CD4-positive, CD25-positive, alpha-beta regulatory T cell (primary cell): ENCODE measurements around the gene CLPX. TPM values are rescaled to one million over a fixed set of nuclear protein-coding genes. Genes with fewer than 3 reads are reported as not detected.

ENCODE experiments used
- ATAC-seq, 2 donors: fragments of 150-1000 bp; cut with Tn5 transposase; one replicate each; pipeline ENCODE4 v1.10.0; 2021; ENCODE audit warnings: low read depth in 2 of 2, moderate number of reproducible peaks in 2 of 2, moderate library complexity in 1 of 2
- DNase-seq, 3 donors: peaks; one replicate each; pipeline versions ENCODE4 v3.0.0 to v3.0.0-alpha.2; 2012 to 2022; ENCODE audit warnings: mixed read lengths in 1 of 3
- H3K27ac ChIP-seq: one replicate; pipeline ENCODE4 v1.7.0; 2013; ENCODE audit warnings: mild to moderate bottlenecking, low read length; ENCODE audit not compliant: insufficient read depth, poor library complexity, severe bottlenecking
- H3K27me3 ChIP-seq: one replicate; pipeline ENCODE4 v1.7.0; 2013; ENCODE audit warnings: low read length; ENCODE audit not compliant: control insufficient read depth, insufficient read depth
- H3K36me3 ChIP-seq: one replicate; pipeline ENCODE4 v1.7.0; 2013; ENCODE audit warnings: mild to moderate bottlenecking, low read length, moderate library complexity; ENCODE audit not compliant: control insufficient read depth, insufficient read depth
- H3K4me1 ChIP-seq: 2 replicates; pipeline ENCODE4 v1.7.0; 2013; ENCODE audit warnings: mild to moderate bottlenecking, low read length; ENCODE audit not compliant: insufficient read depth, control insufficient read depth, poor library complexity, severe bottlenecking
- H3K4me3 ChIP-seq: one replicate; pipeline ENCODE4 v1.7.0; 2013; ENCODE audit warnings: low read depth, mild to moderate bottlenecking, low read length, moderate library complexity
- H3K9me3 ChIP-seq, 2 experiments: 1 replicate in 1 of 2; 2 replicates in 1 of 2; pipeline ENCODE4 v1.7.0; 2013; ENCODE audit warnings: low read length in 2 of 2, mild to moderate bottlenecking in 1 of 2, moderate library complexity in 1 of 2; ENCODE audit not compliant: control insufficient read depth in 2 of 2
- H3K27ac Mint-ChIP-seq, 3 donors: one replicate each; pipeline ENCODE4 v1.8.0; 2020 to 2022; ENCODE audit warnings: mild to moderate bottlenecking in 3 of 3, mixed read lengths in 3 of 3, moderate library complexity in 2 of 3
- H3K27me3 Mint-ChIP-seq: one replicate; pipeline ENCODE4 v1.8.0; 2022; ENCODE audit warnings: mild to moderate bottlenecking, mixed read lengths
- H3K36me3 Mint-ChIP-seq: one replicate; pipeline ENCODE4 v1.8.0; 2020; ENCODE audit warnings: mixed read lengths
- H3K4me1 Mint-ChIP-seq, 4 donors: one replicate each; pipeline ENCODE4 v1.8.0; 2020 to 2022; ENCODE audit warnings: mixed read lengths in 4 of 4, mild to moderate bottlenecking in 1 of 4
- H3K4me3 Mint-ChIP-seq, 4 donors: one replicate each; pipeline ENCODE4 v1.8.0; 2020 to 2022; ENCODE audit warnings: mild to moderate bottlenecking in 4 of 4, mixed read lengths in 4 of 4, moderate library complexity in 3 of 4
- H3K9me3 Mint-ChIP-seq, 7 donors: one replicate each; pipeline ENCODE4 v1.8.0; 2020 to 2022; ENCODE audit warnings: mixed read lengths in 7 of 7, mild to moderate bottlenecking in 3 of 7, moderate library complexity in 2 of 7
- polyA plus RNA-seq, 4 donors: library from polyadenylated mRNA; unstranded; fragments of 300-500 nt; fragmentation: Illumina TruSeq; gene quantifications; one replicate each; pipeline ENCODE4 v1.2.3, GENCODE V29; 2021
- total RNA-seq: library from RNA; stranded (reverse); gene quantifications from one replicate; pipeline ENCODE4 v1.2.3, GENCODE V29; 2022

CLPX gene
- total and polyA plus RNA-seq, 5 donors from 2014 or later, result 31.2 to 39.8 (median 36.4) TPM

- Histone ChIP-seq H3K27ac (no peak overlapping the region), H3K36me3 (no peaks in the 10 kb centered on the region), H3K4me3 (no peak overlapping the region), H3K9me3 (no peaks in the 10 kb centered on the region), H3K27me3 (no peaks in the 10 kb centered on the region), H3K4me1 (no peaks in the 10 kb centered on the region)
- Mint-ChIP-seq H3K9me3 (no peaks in the 10 kb centered on the region), H3K4me3 (no peak overlapping the region), H3K4me1 (peaks cover 0 to 4% (median under 1%) of the 10 kb centered on the region in 4 donors), H3K27me3 (no peaks in the 10 kb centered on the region), H3K36me3 (no peaks in the 10 kb centered on the region), H3K27ac (no peak overlapping the region)
- DNase-seq, result no peak
- no peak for ATAC-seq
Measured at GRCh38 chr15:65211482-65211982, 26.4 kb upstream of the CLPX start.

GRCh38 chr15:65210770-65211481 is 25.8 kb upstream of the CLPX start, which contains the start of gene CILP:
CILP (minus strand) TSS chr15:65211473; CDS start chr15:65209755, 1,718 bp downstream.
- Mint-ChIP-seq H3K4me1 (peaks cover 0 to 4% (median under 1%) of the 10 kb centered on the region in 4 donors), H3K36me3 (no peaks in the 10 kb centered on the region), H3K27ac (peak within 1 kb of the TSS in 1 of 3 donors; percentile 20), H3K27me3 (no peaks in the 10 kb centered on the region), H3K4me3 (no peak within 1 kb of the TSS), H3K9me3 (no peaks in the 10 kb centered on the region)
- no peaks in the 10 kb centered on the region for H3K36me3 ChIP-seq
- no peak for DNase-seq
- no peaks in the 10 kb centered on the region for H3K9me3 ChIP-seq
- ATAC-seq, result no peak
- H3K4me3 ChIP-seq, result no peak within 1 kb of the TSS
- H3K27me3 ChIP-seq, result no peaks in the 10 kb centered on the region
- H3K4me1 ChIP-seq, result no peaks in the 10 kb centered on the region
- no peak within 1 kb of the TSS for H3K27ac ChIP-seq

GRCh38 chr15:65209701-65210643 is 24.8 kb upstream of the CLPX start:
- H3K4me1 Mint-ChIP-seq, result peaks cover 0 to 4% (median under 1%) of the 10 kb centered on the region in 4 donors
- DNase-seq, result no peak
- no peak overlapping the region for H3K4me3 ChIP-seq
- no peak for ATAC-seq
- no peaks in the 10 kb centered on the region for H3K9me3 ChIP-seq
- no peaks in the 10 kb centered on the region for H3K27me3 ChIP-seq
- H3K4me3 Mint-ChIP-seq, result no peak overlapping the region
- no peaks in the 10 kb centered on the region for H3K9me3 Mint-ChIP-seq
- no peaks in the 10 kb centered on the region for H3K36me3 Mint-ChIP-seq
- no peaks in the 10 kb centered on the region for H3K36me3 ChIP-seq
- no peak overlapping the region for H3K27ac Mint-ChIP-seq
- no peaks in the 10 kb centered on the region for H3K4me1 ChIP-seq
- no peak overlapping the region for H3K27ac ChIP-seq
- no peaks in the 10 kb centered on the region for H3K27me3 Mint-ChIP-seq

GRCh38 chr15:65208647-65209046 is 23.5 kb upstream of the CLPX start:
- DNase-seq, result no peak
- no peak overlapping the region for H3K4me3 ChIP-seq
- no peak for ATAC-seq
- no peaks in the 10 kb centered on the region for H3K36me3 ChIP-seq
- no peaks in the 10 kb centered on the region for H3K4me1 ChIP-seq
- Mint-ChIP-seq H3K4me3 (no peak overlapping the region), H3K4me1 (peaks cover 0 to 4% (median under 1%) of the 10 kb centered on the region in 4 donors), H3K9me3 (no peaks in the 10 kb centered on the region), H3K27ac (no peak overlapping the region), H3K27me3 (peaks cover 5% of the 10 kb centered on the region), H3K36me3 (no peaks in the 10 kb centered on the region)
- H3K27ac ChIP-seq, result no peak overlapping the region
- H3K9me3 ChIP-seq, result no peaks in the 10 kb centered on the region
- no peaks in the 10 kb centered on the region for H3K27me3 ChIP-seq

GRCh38 chr15:65207280-65207840 is 22.2 kb upstream of the CLPX start:
- Mint-ChIP-seq H3K4me1 (peaks cover 0 to 4% (median 0%) of the 10 kb centered on the region in 4 donors), H3K4me3 (no peak overlapping the region), H3K36me3 (no peaks in the 10 kb centered on the region), H3K9me3 (no peaks in the 10 kb centered on the region), H3K27ac (no peak overlapping the region), H3K27me3 (peaks cover 10% of the 10 kb centered on the region)
- no peaks in the 10 kb centered on the region for H3K4me1 ChIP-seq
- ATAC-seq (no peak), DNase-seq (no peak)
- no peak overlapping the region for H3K4me3 ChIP-seq
- no peak overlapping the region for H3K27ac ChIP-seq
- no peaks in the 10 kb centered on the region for H3K9me3 ChIP-seq
- H3K27me3 ChIP-seq, result no peaks in the 10 kb centered on the region
- H3K36me3 ChIP-seq, result no peaks in the 10 kb centered on the region

GRCh38 chr15:65206750-65207149 is 21.6 kb upstream of the CLPX start:
- no peak for ATAC-seq
- no peaks in the 10 kb centered on the region for H3K27me3 ChIP-seq
- no peak for DNase-seq
- no peaks in the 10 kb centered on the region for H3K36me3 ChIP-seq
- Mint-ChIP-seq H3K27me3 (peaks cover 10% of the 10 kb centered on the region), H3K4me3 (no peak overlapping the region), H3K36me3 (no peaks in the 10 kb centered on the region), H3K9me3 (no peaks in the 10 kb centered on the region), H3K27ac (no peak overlapping the region), H3K4me1 (no peaks in the 10 kb centered on the region)
- no peaks in the 10 kb centered on the region for H3K9me3 ChIP-seq
- no peak overlapping the region for H3K4me3 ChIP-seq
- H3K27ac ChIP-seq, result no peak overlapping the region
- no peaks in the 10 kb centered on the region for H3K4me1 ChIP-seq

- Histone ChIP-seq H3K9me3 (no peaks in the 10 kb centered on the region), H3K27ac (no peak overlapping the region), H3K4me1 (no peaks in the 10 kb centered on the region), H3K4me3 (no peak overlapping the region), H3K27me3 (no peaks in the 10 kb centered on the region), H3K36me3 (no peaks in the 10 kb centered on the region)
- Mint-ChIP-seq H3K4me3 (no peak overlapping the region), H3K27me3 (peaks cover 10% of the 10 kb centered on the region), H3K4me1 (no peaks in the 10 kb centered on the region), H3K36me3 (no peaks in the 10 kb centered on the region), H3K27ac (no peak overlapping the region), H3K9me3 (no peaks in the 10 kb centered on the region)
- DNase-seq (no peak), ATAC-seq (no peak)
Measured at GRCh38 chr15:65204931-65205660, 20.0 kb upstream of the CLPX start.
